HepG2 (cell line): ENCODE results near the gene STAT5A. TPM values are rescaled to one million over a fixed set of nuclear protein-coding genes. Genes with fewer than 3 reads are reported as not detected.
A peak's percentile ranks its signal among the peaks of the same experiment; 100 is the strongest.

ENCODE experiments used
- ATF5 ChIP-seq: sonication (generic); formaldehyde crosslinking; IDR thresholded peaks from 2 replicates; pipeline ENCODE4 v1.4.0; 2020; ENCODE audit warnings: mild to moderate bottlenecking, low read depth, missing genetic modification reagents
- CEBPB ChIP-seq: IDR thresholded peaks from 2 replicates; pipeline ENCODE4 v1.6.1; 2011; ENCODE audit warnings: low read depth, low read length, improper control_type of control experiment, borderline replicate concordance
- JDP2 ChIP-seq: sonication (generic); formaldehyde crosslinking; IDR thresholded peaks from 2 replicates; pipeline ENCODE4 v1.8.1; 2022; ENCODE audit warnings: missing genetic modification reagents, borderline replicate concordance
- MBNL3 ChIP-seq: fragments of 250-450 bp; sonication (Bioruptor Pico); conservative IDR thresholded peaks from 2 replicates; pipeline ENCODE4 v1.8.0; 2022; ENCODE audit warnings: mild to moderate bottlenecking, inconsistent platforms
- MEIS1 ChIP-seq: sonication (generic); formaldehyde crosslinking; IDR thresholded peaks from 2 replicates; pipeline ENCODE4 v1.9.0; 2021; ENCODE audit warnings: mild to moderate bottlenecking, missing genetic modification reagents, moderate library complexity, borderline replicate concordance
- MXD1 ChIP-seq: sonication (generic); formaldehyde crosslinking; IDR thresholded peaks from 2 replicates; pipeline ENCODE4 v1.4.0; 2020; ENCODE audit warnings: mild to moderate bottlenecking, missing genetic modification reagents
- PCBP1 ChIP-seq: fragments of 200-400 bp; formaldehyde crosslinking; IDR thresholded peaks from 2 replicates; pipeline ENCODE4 v1.6.1; 2017; ENCODE audit warnings: mild to moderate bottlenecking, low read depth, low read length, borderline replicate concordance
- POLR2A ChIP-seq, 2 experiments: IDR thresholded peaks; 2 replicates each; pipeline ENCODE4 v1.6.1; 2011; ENCODE audit warnings: low read depth in 2 of 2, low read length in 2 of 2, mild to moderate bottlenecking in 1 of 2, moderate library complexity in 1 of 2; ENCODE audit not compliant: insufficient read depth in 1 of 2
- TARDBP ChIP-seq: sonication (generic); formaldehyde crosslinking; IDR thresholded peaks from 2 replicates; pipeline ENCODE4 v1.8.0; 2022; ENCODE audit warnings: mild to moderate bottlenecking, missing genetic modification reagents
- TCF7L2 ChIP-seq: IDR thresholded peaks from 2 replicates; pipeline ENCODE4 v1.6.1; 2011; ENCODE audit warnings: mild to moderate bottlenecking, low read depth, low read length, moderate library complexity
- TFDP2 ChIP-seq: sonication (generic); formaldehyde crosslinking; IDR thresholded peaks from 2 replicates; pipeline ENCODE4 v1.4.0; 2020; ENCODE audit warnings: missing genetic modification reagents
- ZBED4 ChIP-seq: sonication (generic); formaldehyde crosslinking; IDR thresholded peaks from 2 replicates; pipeline ENCODE4 v1.4.0; 2020; ENCODE audit warnings: missing genetic modification reagents, borderline replicate concordance
- ZBTB14 ChIP-seq: sonication (generic); formaldehyde crosslinking; IDR thresholded peaks from 2 replicates; pipeline ENCODE4 v1.4.0; 2020; ENCODE audit warnings: missing genetic modification reagents
- ZFX ChIP-seq: sonication (generic); formaldehyde crosslinking; IDR thresholded peaks from 2 replicates; pipeline ENCODE4 v1.4.0; 2020; ENCODE audit warnings: mild to moderate bottlenecking, low read depth, missing genetic modification reagents, moderate library complexity
- ZNF225 ChIP-seq: sonication (generic); formaldehyde crosslinking; IDR thresholded peaks from 2 replicates; pipeline ENCODE4 v1.4.0; 2020; ENCODE audit warnings: mild to moderate bottlenecking, missing genetic modification reagents
- ZNF251 ChIP-seq: sonication (generic); formaldehyde crosslinking; IDR thresholded peaks from 2 replicates; pipeline ENCODE4 v1.9.0; 2021; ENCODE audit warnings: mild to moderate bottlenecking, missing genetic modification reagents
- ZNF33A ChIP-seq: sonication (generic); formaldehyde crosslinking; IDR thresholded peaks from 2 replicates; pipeline ENCODE4 v1.5.1; 2020; ENCODE audit warnings: missing genetic modification reagents, mild to moderate bottlenecking, moderate library complexity, borderline replicate concordance
- ZNF367 ChIP-seq: sonication (generic); formaldehyde crosslinking; IDR thresholded peaks from 2 replicates; pipeline ENCODE4 v1.4.0; 2020; ENCODE audit warnings: missing genetic modification reagents, borderline replicate concordance
- ZNF605 ChIP-seq: sonication (generic); formaldehyde crosslinking; IDR thresholded peaks from 2 replicates; pipeline ENCODE4 v1.8.0; 2022; ENCODE audit warnings: mild to moderate bottlenecking, missing genetic modification reagents
- ZSCAN30 ChIP-seq: sonication (generic); formaldehyde crosslinking; IDR thresholded peaks from 2 replicates; pipeline ENCODE4 v1.5.0; 2020; ENCODE audit warnings: mild to moderate bottlenecking, missing genetic modification reagents
- polyA plus RNA-seq, 8 experiments: library from polyadenylated mRNA; depleted of rRNA in 3 of 8; stranded (reverse) in 7 of 8; unstranded in 1 of 8; fragments of >200 nt; fragmentation: Illumina TruSeq in 4 of 8; extraction: Trizol in 4 of 8; gene quantifications; 2 replicates each; pipeline versions ENCODE4 v1.2.1 to v1.2.3, GENCODE V29; 2011 to 2016; ENCODE audit warnings: low read depth in 4 of 8, missing spikeins in 1 of 8, mixed read lengths in 1 of 8; ENCODE audit not compliant: insufficient read depth in 1 of 8
- total RNA-seq, 5 experiments: library from RNA; depleted of rRNA; stranded (reverse); fragments of >200 nt; fragmentation: Illumina TruSeq; extraction: Trizol; gene quantifications; 2 replicates each; pipeline ENCODE4 v1.2.3, GENCODE V29; 2016; ENCODE audit warnings: low read depth in 1 of 5

Gene STAT5A
- total and polyA plus RNA-seq, 2 of the 13 experiments (the other 11 are each of a cell fraction or from before 2014, with no cell fraction given): 1.4 to 4.1 TPM

- TF ChIP-seq ZBED4 (CRISPR knock-in tag) (no peak), MBNL3 (CRISPR knock-in tag) (no peak), ZNF33A (CRISPR knock-in tag) (no peak), ZNF251 (no peak), TARDBP (no peak), JDP2 (no peak), TFDP2 (CRISPR knock-in tag) (no peak), ZSCAN30 (CRISPR knock-in tag) (no peak), POLR2A (IDR thresholded peaks at IDR 0.05; ENCODE audit: insufficient read depth in 1 of 2, low read depth in 2 of 2, low read length in 2 of 2) (peak in 1 of 2 experiments; percentile 52; a peak in 2 of 4 replicates), ZNF225 (CRISPR knock-in tag) (peak; percentile 48; the same call in 1 of the 2 replicates), ATF5 (peak; percentile 74; the same call in 1 of the 2 replicates), PCBP1 (no peak), ZNF367 (CRISPR knock-in tag) (no peak), TCF7L2 (no peak), ZBTB14 (CRISPR knock-in tag) (no peak), MEIS1 (no peak), ZFX (CRISPR knock-in tag) (peak; percentile 18; the same call in 1 of the 2 replicates), CEBPB (no peak), MXD1 (peak; percentile 73), ZNF605 (CRISPR knock-in tag) (no peak)
Measured at GRCh38 chr17:42304187-42305030, 16.1 kb downstream of the STAT5A start (continued).
